Activated T-cell treated with anti-CD3 and anti-CD28 coated beads for 1 hour (primary cell): ENCODE data around the gene GMDS.

Experiments
- DNase-seq: peaks from one replicate; pipeline ENCODE4 v3.0.0-alpha.2; 2020; ENCODE audit warnings: low read depth

Gene GMDS

DNA sequence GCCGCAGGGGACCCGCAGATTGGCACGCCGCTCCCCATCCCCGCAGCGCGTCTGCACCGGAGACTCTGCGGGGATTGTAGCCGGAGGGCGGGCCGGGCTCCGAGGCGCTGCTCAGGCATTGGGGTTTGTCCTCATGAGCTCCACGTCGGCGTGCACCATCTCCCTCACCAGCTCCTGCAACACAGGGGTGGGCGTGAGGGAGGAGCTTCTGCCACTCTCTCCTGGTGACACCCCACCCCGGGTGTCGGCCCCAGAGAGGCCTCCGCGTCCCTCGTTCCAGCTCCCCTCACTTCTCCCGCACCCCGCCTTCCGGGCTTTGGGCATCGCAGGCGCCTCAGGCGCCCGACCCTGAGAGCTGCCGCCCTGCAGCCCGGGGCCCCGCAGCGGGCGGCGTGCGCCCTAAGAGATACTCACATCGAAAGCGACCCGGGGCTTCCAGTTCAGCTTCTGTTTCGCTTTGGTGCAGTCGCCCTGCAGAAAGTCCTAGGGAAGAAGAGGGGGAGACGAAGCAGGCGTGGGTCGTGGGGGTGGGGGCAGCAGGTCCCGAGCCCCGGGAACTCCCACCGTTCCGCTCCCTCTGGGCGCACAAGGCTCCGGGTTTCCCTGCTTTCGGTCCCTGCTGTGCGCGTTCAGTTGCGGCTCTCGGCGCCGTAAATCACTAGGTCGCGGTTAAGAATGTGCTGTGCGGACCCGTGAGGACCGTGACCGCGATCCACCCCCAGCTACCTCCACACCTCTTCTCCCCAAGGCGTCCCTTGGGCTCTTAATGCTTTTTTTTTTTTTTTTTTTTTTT, 621.2 kb downstream of the GMDS start:
- DNase-seq = no peak

GRCh38 chr6:1623769-1624057, 621.7 kb downstream of the GMDS start:
- DNase-seq = no peak

GRCh38 chr6:1622851-1623768, 622.3 kb downstream of the GMDS start:
- DNase-seq = no peak

DNA sequence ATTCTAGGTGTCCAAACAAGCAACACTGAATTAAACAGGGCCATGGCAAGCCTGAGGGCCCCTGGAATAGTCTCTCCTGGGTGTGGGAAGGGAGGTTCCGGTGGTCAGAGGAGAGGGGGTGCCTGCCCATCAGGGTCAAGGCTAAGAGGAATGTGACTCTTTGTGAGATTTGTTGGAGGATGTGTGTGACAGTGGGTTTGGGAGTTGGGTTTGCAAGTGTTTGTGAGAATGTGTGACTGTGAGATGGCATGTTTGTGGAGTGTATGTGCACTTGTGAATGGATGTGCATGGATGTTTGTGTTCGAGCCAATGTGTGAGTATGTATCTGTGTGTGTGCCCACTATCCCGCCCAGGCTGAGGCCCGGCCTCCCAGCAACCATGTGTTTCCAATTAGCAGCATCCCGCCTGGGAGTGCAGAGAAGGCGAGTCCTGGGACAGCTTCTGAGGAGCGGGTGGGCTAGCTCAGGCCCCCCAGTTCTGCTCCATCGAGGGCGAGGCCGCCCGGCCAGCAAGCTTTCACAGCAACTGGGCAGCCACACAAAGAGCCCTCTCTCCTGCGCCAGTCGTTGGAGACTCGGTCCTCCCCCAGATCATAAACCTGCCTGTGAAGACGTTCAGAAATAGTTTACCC, 623.1 kb downstream of the GMDS start:
- DNase-seq = no peak

- DNase-seq = no peak
These were observed 624.2 kb downstream of the GMDS start for GRCh38 chr6:1621070-1621701.

GRCh38 chr6:1620504-1621069, 624.8 kb downstream of the GMDS start:
- no peak for DNase-seq

- DNase-seq = no peak
These were observed 625.5 kb downstream of the GMDS start for GRCh38 chr6:1619673-1620503.

GRCh38 chr6:1619098-1619672, 626.2 kb downstream of the GMDS start:
- DNase-seq = no peak

DNA sequence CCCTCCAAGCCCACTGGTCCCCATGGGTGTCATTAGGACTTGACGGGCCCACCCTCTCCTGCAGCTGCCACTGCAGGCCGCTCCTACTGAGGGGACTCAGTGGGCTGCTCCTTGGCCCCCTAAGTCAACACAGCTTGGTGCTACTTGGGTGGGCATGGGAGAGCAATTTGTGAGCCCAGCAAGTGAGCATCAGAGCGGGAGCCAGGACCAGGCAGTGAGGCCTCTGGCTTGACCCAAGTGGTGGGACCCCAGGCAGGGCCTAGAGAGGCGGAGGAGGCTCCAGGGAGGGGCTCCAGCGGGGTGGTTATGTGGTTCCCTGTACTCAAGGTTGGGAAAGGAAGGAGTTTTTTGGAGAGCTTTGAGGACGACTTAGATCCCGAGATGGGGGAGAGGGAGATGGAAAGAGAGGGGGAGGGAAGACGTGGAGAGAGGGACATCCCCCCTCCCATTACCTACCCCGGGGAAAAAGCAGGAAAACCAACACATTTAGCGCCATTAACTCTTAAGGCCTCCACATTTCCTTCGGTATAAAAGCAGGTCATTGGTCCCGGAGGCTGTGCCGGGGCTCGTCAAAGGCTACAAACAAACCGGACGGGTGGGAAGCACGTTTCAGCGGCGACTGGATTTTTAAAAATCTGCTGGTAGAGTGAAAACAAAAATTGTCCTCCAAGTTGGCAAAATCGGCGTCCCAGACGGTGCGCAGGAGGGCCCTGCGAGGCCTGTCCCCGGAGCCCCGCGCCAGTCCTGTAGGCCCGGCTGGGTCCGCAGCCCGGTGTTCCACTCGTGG, 626.9 kb downstream of the GMDS start:
- no peak for DNase-seq

- no peak for DNase-seq
These were observed 627.7 kb downstream of the GMDS start for GRCh38 chr6:1617466-1618310.

- no peak for DNase-seq
These were observed 628.5 kb downstream of the GMDS start for GRCh38 chr6:1616701-1617463.

DNA sequence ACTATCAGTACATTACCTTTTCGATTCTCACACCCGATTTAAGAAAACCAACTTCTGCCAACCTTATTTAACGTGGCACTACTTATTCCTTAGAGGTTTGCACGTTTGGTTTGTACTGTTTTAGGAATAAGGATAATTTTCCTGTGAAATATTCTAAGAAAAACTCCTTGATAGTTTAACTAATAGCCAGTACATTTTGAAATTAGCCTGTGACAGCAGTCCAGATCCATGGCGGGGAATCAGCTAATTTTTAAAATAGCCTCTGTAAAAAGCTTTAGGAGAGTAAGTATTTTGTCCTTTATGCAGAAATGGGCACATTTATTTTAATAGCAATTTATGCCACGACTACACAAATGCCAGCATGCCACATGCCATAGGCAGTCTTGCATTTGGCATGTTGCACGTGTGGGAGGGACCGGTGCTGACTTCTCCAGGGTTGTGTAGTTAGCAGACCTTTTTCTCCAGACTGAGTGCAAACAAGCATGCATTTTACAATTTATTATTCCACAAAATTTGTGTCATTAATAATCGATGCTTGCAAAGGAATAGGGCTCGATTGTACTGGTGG, 629.5 kb downstream of the GMDS start:
- no peak for DNase-seq

- DNase-seq = no peak
These were observed 630.1 kb downstream of the GMDS start for GRCh38 chr6:1615151-1615852.

DNA sequence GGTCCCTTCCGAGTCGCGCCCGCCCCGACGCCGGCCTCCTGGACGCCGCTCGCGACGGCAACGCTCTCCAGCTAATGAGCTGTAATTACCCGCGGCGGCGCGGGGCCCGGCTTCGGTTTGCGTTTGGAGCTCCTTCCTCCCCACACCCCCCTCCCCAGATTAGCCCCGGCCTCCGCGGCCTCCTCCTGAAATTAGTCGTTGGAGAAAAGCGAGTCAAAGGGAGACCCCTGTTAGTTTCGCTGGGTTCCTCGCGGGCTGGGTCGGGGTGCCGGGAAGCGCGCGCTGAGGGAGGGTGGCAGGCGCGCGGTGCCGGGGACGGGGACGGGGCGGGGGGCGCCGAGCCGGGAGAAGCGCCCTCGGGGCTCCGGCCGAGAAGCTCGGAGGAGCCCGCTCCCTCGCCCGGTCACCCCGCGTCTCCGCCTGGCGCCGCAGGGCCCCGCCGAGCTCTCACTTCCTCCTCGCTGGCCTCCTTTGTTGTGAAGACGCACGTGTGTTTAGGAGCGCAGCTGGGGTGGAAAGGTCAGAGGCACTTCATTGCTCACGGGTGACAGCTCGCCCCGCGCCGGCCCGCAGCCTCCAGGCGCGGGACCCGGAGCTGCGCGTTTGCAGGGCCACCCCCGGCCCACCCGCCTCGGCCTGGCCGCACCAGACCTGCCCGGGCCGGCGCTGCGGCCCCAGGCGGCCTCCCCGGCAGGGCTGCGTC, 630.8 kb downstream of the GMDS start:
- DNase-seq = no peak

DNA sequence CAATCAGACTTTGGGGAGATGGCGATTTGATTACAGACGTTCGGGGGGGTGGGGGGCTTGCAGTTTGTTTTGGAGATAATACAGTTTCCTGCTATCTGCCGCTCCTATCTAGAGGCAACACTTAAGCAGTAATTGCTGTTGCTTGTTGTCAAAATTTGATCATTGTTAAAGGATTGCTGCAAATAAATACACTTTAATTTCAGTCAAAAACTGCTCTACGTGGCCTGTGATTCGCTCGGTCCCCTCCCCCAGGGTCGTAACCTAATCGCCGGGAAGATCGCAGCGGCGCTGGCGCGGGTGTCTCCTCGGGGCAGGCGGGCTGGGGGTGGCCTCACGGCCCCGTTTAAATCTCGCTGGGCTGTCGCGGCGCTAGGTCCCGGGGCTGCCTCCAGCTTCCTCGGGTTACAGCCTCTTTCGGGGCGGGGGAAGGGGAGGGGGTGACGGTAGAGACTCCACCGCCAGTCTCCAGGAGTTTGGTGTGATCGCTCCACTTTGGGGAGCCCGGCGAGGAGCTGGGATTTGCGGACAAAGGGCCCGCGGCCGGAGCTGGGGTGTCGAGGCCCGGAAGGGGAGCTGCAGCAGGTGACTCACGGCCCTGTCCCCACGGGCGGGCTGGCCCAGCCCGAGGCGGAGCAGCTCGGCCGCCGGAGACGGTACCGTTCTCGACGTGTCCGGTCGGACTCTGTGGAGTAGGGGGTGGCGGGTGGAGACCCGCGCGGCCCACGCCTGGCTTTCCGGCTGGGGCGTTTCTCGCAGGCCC, 631.5 kb downstream of the GMDS start:
- no peak for DNase-seq

DNA sequence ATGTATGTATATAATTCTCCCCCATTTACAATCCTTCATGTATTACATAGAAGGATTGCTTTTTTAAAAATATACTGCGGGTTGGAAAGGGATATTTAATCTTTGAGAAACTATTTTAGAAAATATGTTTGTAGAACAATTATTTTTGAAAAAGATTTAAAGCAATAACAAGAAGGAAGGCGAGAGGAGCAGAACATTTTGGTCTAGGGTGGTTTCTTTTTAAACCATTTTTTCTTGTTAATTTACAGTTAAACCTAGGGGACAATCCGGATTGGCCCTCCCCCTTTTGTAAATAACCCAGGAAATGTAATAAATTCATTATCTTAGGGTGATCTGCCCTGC, 632.1 kb downstream of the GMDS start:
- no peak for DNase-seq
